MM.1S (cell line): ENCODE data around the gene ITPA.

ENCODE experiments used
- DNase-seq: peaks from one replicate; pipeline ENCODE4 v3.0.0-alpha.2; 2015
- H2AFZ ChIP-seq: fragments of 300-600 bp; sonication (generic); 2 replicates; pipeline ENCODE4 v1.6.0; 2016; ENCODE audit warnings: antibody characterized with exemption, low read length
- H3F3A ChIP-seq: fragments of 300-600 bp; sonication (generic); 2 replicates; pipeline ENCODE4 v1.6.1; 2016; ENCODE audit warnings: mild to moderate bottlenecking, antibody characterized with exemption, low read length, moderate library complexity, mixed read lengths; ENCODE audit not compliant: insufficient read depth
- H3K27ac ChIP-seq: fragments of 300-600 bp; sonication (generic); 2 replicates; pipeline ENCODE4 v1.5.1; 2016; ENCODE audit warnings: mild to moderate bottlenecking, low read length
- H3K27me3 ChIP-seq: fragments of 300-600 bp; sonication (generic); replicated peaks from 2 replicates; pipeline ENCODE4 v1.6.0; 2016; ENCODE audit warnings: low read length; ENCODE audit not compliant: insufficient read depth
- H3K36me3 ChIP-seq: fragments of 300-600 bp; sonication (generic); replicated peaks from 2 replicates; pipeline ENCODE4 v1.6.1; 2016; ENCODE audit warnings: mild to moderate bottlenecking, low read length, mixed read lengths; ENCODE audit not compliant: insufficient read depth
- H3K4me1 ChIP-seq: fragments of 300-600 bp; sonication (generic); 2 replicates; pipeline ENCODE4 v1.6.1; 2016; ENCODE audit warnings: low read length, mixed read lengths
- H3K4me2 ChIP-seq: fragments of 300-600 bp; sonication (generic); 2 replicates; pipeline ENCODE4 v1.6.0; 2016; ENCODE audit warnings: low read depth, low read length
- H3K4me3 ChIP-seq: fragments of 300-600 bp; sonication (generic); 2 replicates; pipeline ENCODE4 v1.5.1; 2016; ENCODE audit warnings: low read length, mixed read lengths
- H3K79me2 ChIP-seq: fragments of 300-600 bp; sonication (generic); 2 replicates; pipeline ENCODE4 v1.6.1; 2016; ENCODE audit warnings: mixed run types, low read length, mixed read lengths
- H3K9ac ChIP-seq: fragments of 300-600 bp; sonication (generic); 2 replicates; pipeline ENCODE4 v1.6.1; 2016; ENCODE audit warnings: low read length, mixed read lengths
- H3K9me2 ChIP-seq: fragments of 300-600 bp; sonication (generic); replicated peaks from 2 replicates; pipeline ENCODE4 v1.6.1; 2016; ENCODE audit warnings: mild to moderate bottlenecking, low read length, mixed read lengths; ENCODE audit not compliant: insufficient read depth
- H3K9me3 ChIP-seq: fragments of 300-600 bp; sonication (generic); replicated peaks from 2 replicates; pipeline ENCODE4 v1.6.1; 2016; ENCODE audit warnings: mild to moderate bottlenecking, low read length, mixed read lengths; ENCODE audit not compliant: insufficient read depth
- H4K20me1 ChIP-seq: fragments of 300-600 bp; sonication (generic); 2 replicates; pipeline ENCODE4 v1.6.1; 2016; ENCODE audit warnings: mild to moderate bottlenecking, low read length, moderate library complexity, mixed read lengths; ENCODE audit not compliant: insufficient read depth
- CTCF ChIP-seq: fragments of 300-600 bp; sonication (generic); IDR thresholded peaks from 2 replicates; pipeline ENCODE4 v1.5.1; 2016; ENCODE audit warnings: antibody characterized with exemption, low read length, mixed read lengths
- EZH2 ChIP-seq: fragments of 300-600 bp; sonication (generic); optimal IDR thresholded peaks from 2 replicates; pipeline ENCODE3; 2017; ENCODE audit warnings: low read depth, mild to moderate bottlenecking, antibody characterized with exemption, low read length, mixed read lengths
- EZH2phosphoT487 ChIP-seq: fragments of 300-600 bp; sonication (generic); IDR thresholded peaks from 2 replicates; pipeline ENCODE4 v1.6.1; 2018; ENCODE audit warnings: antibody characterized with exemption, low read length

The ITPA gene

GRCh38 chr20:3168829-3169590, 40.3 kb upstream of the ITPA start:
- Histone ChIP-seq H3K36me3 (no peaks in the 10 kb centered on the region), H3K4me3 (no peak overlapping the region), H3K9me3 (no peaks in the 10 kb centered on the region), H2AFZ (no peak overlapping the region), H3K9ac (no peak overlapping the region), H3K9me2 (no peaks in the 10 kb centered on the region), H4K20me1 (no peaks in the 10 kb centered on the region), H3K27me3 (peaks cover 51% of the 10 kb centered on the region), H3F3A (no peaks in the 10 kb centered on the region), H3K4me1 (no peaks in the 10 kb centered on the region), H3K27ac (no peak overlapping the region), H3K4me2 (no peak overlapping the region), H3K79me2 (no peaks in the 10 kb centered on the region)
- no peak for TF ChIP-seq EZH2phosphoT487
- TF ChIP-seq EZH2 = no peak
- TF ChIP-seq CTCF = no peak
- no peak for DNase-seq

GRCh38 chr20:3171391-3172125, 37.7 kb upstream of the ITPA start:
- Histone ChIP-seq H3K4me1 (no peaks in the 10 kb centered on the region), H2AFZ (no peak overlapping the region), H3K9ac (no peak overlapping the region), H3K27me3 (peaks cover 63% of the 10 kb centered on the region), H3K4me2 (no peak overlapping the region), H3F3A (peaks cover 5% of the 10 kb centered on the region; the same call in 1 of the 2 replicates), H3K79me2 (no peaks in the 10 kb centered on the region), H3K9me3 (no peaks in the 10 kb centered on the region), H3K9me2 (no peaks in the 10 kb centered on the region), H3K4me3 (no peak overlapping the region), H3K36me3 (no peaks in the 10 kb centered on the region), H4K20me1 (no peaks in the 10 kb centered on the region), H3K27ac (no peak overlapping the region)
- no peak for DNase-seq
- no peak for TF ChIP-seq CTCF

- H3K4me3 ChIP-seq = peak overlapping the region; percentile 94; the same call in 1 of the 2 replicates
- no peak overlapping the region for H3K9ac ChIP-seq
- DNase-seq = no peak
- H2AFZ ChIP-seq = no peak overlapping the region
- H3K4me2 ChIP-seq = no peak overlapping the region; the same call in 1 of the 2 replicates
- H3F3A ChIP-seq = peaks cover 5% of the 10 kb centered on the region; the same call in 1 of the 2 replicates
- no peaks in the 10 kb centered on the region for H3K79me2 ChIP-seq
- H3K4me1 ChIP-seq = no peaks in the 10 kb centered on the region
- TF ChIP-seq CTCF = no peak
- TF ChIP-seq EZH2phosphoT487 = no peak
- TF ChIP-seq EZH2 = no peak
- H3K27ac ChIP-seq = no peak overlapping the region
- no peaks in the 10 kb centered on the region for H3K36me3 ChIP-seq
- H3K27me3 ChIP-seq = peaks cover 56% of the 10 kb centered on the region
- H4K20me1 ChIP-seq = no peaks in the 10 kb centered on the region
- no peaks in the 10 kb centered on the region for H3K9me2 ChIP-seq
- no peaks in the 10 kb centered on the region for H3K9me3 ChIP-seq
Measured at GRCh38 chr20:3172126-3172932, 37.0 kb upstream of the ITPA start.
